Gastrocnemius medialis (tissue), 4 donors: ENCODE results near the gene NLGN4X.

ENCODE experiments used
- POLR2A ChIP-seq, 2 donors: fragments of 450-650 bp; IDR thresholded peaks; one replicate each; pipeline ENCODE4 v1.6.1; 2017; ENCODE audit warnings: antibody characterized with exemption in 2 of 2, mild to moderate bottlenecking in 2 of 2, moderate library complexity in 2 of 2
- TF ChIP-seq, protein P1 (sequence below), 5 experiments: fragments of 450-650 bp in 3 of 5; fragments of 200-600 bp in 2 of 5; sonication (generic) in 2 of 5; IDR thresholded peaks in 4 of 5; conservative IDR thresholded peaks in 1 of 5; 1 replicate in 4 of 5; 2 replicates in 1 of 5; pipeline ENCODE4 v1.5.1; 2016 to 2019; ENCODE audit warnings: antibody characterized with exemption in 5 of 5, mild to moderate bottlenecking in 3 of 5, moderate library complexity in 3 of 5

- TF ChIP-seq, protein P1, sequence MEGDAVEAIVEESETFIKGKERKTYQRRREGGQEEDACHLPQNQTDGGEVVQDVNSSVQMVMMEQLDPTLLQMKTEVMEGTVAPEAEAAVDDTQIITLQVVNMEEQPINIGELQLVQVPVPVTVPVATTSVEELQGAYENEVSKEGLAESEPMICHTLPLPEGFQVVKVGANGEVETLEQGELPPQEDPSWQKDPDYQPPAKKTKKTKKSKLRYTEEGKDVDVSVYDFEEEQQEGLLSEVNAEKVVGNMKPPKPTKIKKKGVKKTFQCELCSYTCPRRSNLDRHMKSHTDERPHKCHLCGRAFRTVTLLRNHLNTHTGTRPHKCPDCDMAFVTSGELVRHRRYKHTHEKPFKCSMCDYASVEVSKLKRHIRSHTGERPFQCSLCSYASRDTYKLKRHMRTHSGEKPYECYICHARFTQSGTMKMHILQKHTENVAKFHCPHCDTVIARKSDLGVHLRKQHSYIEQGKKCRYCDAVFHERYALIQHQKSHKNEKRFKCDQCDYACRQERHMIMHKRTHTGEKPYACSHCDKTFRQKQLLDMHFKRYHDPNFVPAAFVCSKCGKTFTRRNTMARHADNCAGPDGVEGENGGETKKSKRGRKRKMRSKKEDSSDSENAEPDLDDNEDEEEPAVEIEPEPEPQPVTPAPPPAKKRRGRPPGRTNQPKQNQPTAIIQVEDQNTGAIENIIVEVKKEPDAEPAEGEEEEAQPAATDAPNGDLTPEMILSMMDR (IDR thresholded peaks at IDR 0.05 in 4 of 5, conservative IDR thresholded peaks at IDR 0.05 in 1 of 5) = no peak
- no peak for TF ChIP-seq POLR2A (IDR thresholded peaks at IDR 0.05)
These were observed 176.4 kb downstream of the NLGN4X start for GRCh38 chrX:6052111-6052745.
